ENCODE results near the gene TMC8.
"Not testable (repeated sequence)": the region's sequence is repeated elsewhere in the genome, so short reads cannot be mapped to it uniquely, and the experiment has no call there.

The TMC8 gene

DNA sequence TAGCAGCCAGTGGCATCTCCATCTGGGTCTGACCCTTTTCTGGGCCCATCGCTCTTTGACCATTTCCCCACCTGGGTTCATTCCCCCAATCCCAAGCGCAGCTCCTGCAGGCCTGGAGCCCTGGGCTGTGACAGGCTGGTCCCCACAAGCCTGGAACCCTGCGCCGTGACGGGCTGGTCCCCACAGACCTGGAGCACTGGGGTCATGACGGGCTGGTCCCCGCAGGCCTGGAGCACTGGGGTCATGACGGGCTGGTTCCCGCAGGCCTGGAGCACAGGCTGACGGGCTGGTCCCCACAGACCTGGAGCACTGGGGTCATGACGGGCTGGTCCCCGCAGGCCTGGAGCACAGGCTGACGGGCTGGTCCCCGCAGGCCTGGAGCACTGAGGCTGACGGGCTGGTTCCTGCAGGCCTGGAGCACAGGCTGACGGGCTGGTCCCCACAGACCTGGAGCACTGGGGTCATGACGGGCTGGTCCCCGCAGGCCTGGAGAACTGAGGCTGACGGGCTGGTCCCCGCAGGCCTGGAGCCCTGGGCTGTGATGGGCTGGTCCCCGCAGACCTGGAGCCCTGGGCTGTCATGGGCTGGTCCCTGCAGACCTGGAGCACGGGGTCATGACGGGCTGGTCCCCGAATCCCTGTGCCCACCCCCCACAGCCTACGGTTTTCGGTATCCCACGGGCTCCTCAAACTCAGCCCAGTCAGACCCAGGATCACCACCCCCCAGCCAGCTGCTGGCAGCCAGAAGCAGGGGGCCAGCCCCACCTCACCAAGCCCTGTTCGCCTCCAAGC is 18.6 kb upstream of the TMC8 start:
- TF ChIP-seq, protein P1, sequence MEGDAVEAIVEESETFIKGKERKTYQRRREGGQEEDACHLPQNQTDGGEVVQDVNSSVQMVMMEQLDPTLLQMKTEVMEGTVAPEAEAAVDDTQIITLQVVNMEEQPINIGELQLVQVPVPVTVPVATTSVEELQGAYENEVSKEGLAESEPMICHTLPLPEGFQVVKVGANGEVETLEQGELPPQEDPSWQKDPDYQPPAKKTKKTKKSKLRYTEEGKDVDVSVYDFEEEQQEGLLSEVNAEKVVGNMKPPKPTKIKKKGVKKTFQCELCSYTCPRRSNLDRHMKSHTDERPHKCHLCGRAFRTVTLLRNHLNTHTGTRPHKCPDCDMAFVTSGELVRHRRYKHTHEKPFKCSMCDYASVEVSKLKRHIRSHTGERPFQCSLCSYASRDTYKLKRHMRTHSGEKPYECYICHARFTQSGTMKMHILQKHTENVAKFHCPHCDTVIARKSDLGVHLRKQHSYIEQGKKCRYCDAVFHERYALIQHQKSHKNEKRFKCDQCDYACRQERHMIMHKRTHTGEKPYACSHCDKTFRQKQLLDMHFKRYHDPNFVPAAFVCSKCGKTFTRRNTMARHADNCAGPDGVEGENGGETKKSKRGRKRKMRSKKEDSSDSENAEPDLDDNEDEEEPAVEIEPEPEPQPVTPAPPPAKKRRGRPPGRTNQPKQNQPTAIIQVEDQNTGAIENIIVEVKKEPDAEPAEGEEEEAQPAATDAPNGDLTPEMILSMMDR (IDR thresholded peaks at IDR 0.05; ENCODE audit: control extremely low read depth, extremely low read depth, low read depth, missing control alignments): no peak
- DNase-seq (ENCODE audit: extremely low spot score): no peak
- POLR2A ChIA-PET: interaction anchor here (0.6 kb wide), 1 partner anchor 673 kb away, joined by 4 read pairs; no protein-coding TSS in a partner anchor
- CTCF ChIA-PET: interaction anchor here (0.7 to 4.6 kb wide), 14 partner anchors 14 to 139 kb away, joined by 3 to 24 read pairs (median 4); partner anchors contain the start of gene SYNGR2

DNA sequence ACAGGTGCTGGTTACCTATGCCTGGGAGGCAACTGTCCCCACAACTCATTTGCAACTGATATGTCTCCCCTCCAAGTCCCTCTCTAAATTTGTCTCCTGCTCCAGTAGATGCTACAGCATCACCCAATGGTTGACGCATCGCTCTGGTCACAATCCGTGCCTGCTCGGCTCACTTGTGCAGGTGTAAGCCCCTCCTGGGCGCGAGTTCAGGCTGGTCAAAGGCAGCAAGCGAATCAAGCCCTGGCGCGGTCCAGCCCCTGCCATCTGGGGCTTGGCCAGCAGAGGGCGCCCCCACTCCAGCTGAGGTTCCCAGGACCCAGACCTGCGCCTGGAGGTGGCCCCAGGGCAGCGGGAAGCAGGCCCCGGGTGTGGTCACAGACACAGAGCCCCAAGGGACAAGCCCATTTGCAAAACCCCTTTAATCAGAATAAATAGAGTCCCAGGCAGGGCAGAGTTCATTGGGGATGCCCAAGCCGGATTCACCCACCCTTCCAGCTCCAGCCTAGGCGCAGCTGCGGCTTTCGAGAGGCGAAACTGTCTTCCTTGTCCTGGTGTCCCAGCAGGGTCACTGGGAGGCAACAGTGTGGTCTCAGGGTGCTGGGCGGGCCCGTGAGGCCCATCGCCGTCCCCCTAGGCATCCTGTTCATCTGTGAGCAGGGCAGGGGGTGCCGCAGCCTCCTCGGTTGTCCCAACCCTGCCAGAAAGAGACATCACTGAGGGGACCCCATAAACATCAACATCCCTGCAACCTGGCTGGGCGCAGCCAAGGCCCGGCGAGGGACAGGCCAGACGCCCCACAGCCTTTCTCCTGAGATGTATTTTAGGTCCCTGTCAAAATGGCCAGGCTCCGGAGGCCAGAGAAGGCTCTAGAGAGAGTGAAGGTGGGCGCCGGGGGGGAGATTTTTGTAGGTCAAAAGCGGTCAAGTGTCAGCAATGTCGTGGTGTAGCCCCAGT is 17.8 kb upstream of the TMC8 start:
- peak; percentile 89 for DNase-seq (ENCODE audit: extremely low spot score)
- ChIA-PET POLR2A (interaction anchor here (0.6 kb wide), 2 partner anchors 40 to 672 kb away, joined by 4 to 5 read pairs; no protein-coding TSS in a partner anchor), CTCF (interaction anchor here (0.7 to 4.6 kb wide), 18 partner anchors 13 to 192 kb away, joined by 3 to 24 read pairs (median 4); partner anchors contain the start of gene SYNGR2)
- TF ChIP-seq, protein P1 (IDR thresholded peaks at IDR 0.05; ENCODE audit: control extremely low read depth, extremely low read depth, low read depth, missing control alignments): peak; percentile 97

DNA sequence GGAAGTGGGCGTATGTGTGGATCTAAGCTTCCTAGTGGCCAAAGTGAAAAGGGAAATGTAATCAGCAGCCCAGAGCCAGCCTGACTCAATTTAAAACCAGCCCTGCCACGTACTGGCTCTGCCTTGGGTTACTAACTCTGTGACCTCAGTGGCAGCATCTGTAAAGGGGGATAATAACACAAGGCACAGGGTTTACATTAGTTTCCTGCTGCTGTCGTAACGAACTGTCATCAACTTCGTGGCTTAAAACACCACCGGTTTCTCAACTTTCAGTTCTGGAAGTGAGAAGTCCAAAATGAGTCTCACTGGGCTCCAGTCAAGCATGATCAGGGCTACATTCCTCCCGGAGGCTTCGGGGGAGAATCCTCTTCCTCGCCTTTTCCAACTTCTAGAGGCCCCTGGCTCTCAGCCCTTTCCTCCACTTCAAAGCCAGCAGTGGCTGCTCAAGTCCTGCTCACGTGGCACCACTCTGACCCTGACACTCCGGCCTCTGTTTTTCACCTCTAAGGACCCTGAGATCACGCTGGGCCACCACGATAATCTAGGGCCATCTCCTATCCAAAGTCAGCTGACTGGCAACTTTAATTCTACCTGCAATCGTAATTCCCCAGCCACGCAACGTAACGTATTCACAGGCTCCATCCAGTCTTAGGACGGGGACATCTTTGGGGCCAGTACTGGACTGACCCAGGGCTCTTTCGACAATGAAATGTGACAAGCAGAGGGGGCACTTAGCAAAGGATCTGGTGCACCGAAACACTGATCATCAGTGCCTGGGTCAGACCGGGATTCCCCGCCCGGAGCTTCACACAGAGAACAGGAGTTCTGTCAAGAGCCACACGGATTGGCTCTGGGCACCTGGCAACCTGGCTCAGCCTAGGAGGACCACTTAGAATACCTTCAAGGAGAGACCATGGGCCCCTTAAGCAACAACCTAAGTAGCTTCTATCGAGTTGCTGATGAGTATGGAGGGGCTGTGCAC is 16.5 kb upstream of the TMC8 start:
- POLR2A ChIA-PET: no interaction called here
- TF ChIP-seq, protein P1 (IDR thresholded peaks at IDR 0.05; ENCODE audit: control extremely low read depth, extremely low read depth, low read depth, missing control alignments): no peak
- CTCF ChIA-PET: interaction anchor here (0.8 to 4.6 kb wide), 15 partner anchors 11 to 191 kb away, joined by 3 to 24 read pairs (median 5); no protein-coding TSS in a partner anchor

DNA sequence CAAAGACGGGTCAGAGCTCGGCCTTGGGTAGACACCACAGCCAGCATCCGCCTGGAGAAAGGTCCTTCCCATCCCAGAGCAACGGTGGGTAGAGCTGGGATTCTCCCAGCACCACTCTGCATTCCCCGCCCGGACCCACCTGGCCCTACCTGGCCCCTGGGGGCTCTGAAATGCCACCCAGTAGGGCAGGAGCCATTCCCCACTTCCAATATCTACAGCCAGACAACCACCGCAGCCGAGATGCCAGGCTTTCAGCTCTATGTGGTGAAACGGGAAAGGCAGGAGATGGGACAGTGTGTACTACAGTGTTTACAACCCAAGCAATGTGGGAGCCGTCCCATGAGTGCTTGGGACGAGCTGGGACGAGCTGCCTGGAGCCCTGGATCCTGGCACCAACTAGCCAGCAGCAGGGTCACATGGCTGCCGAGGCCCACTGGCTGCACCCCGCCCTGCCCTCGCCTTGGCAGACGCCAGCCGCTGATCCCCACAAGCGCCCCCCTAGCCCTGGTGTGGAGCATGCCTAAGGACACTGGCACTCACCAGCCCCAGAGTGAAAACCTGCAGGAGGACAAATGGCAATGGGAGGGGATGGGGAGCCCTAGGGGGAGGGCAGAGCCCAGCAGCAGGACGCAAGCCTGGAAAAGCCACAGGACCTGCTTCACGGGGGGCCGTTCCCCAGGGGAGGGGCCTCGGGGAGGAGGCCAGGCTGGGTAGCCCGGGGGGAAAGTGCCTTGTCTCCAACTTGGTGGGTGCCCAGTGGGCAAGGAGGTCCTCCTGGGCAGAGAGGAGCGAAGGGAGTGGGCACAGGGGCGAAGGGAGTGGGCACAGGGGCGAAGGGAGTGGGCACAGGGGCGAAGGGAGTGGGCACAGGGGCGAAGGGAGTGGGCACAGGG is 15.5 kb upstream of the TMC8 start:
- TF ChIP-seq, protein P1 (IDR thresholded peaks at IDR 0.05; ENCODE audit: control extremely low read depth, extremely low read depth, low read depth, missing control alignments): no peak
- CTCF ChIA-PET: interaction anchor here (1.1 to 4.6 kb wide), 7 partner anchors 10 to 136 kb away, joined by 3 to 24 read pairs (median 5); no protein-coding TSS in a partner anchor
- POLR2A ChIA-PET: no interaction called here
- DNase-seq (ENCODE audit: extremely low spot score): no peak

More for the DNA sequence above, 16.5 kb upstream of the TMC8 start:
- DNase-seq (ENCODE audit: extremely low spot score): no peak

DNA sequence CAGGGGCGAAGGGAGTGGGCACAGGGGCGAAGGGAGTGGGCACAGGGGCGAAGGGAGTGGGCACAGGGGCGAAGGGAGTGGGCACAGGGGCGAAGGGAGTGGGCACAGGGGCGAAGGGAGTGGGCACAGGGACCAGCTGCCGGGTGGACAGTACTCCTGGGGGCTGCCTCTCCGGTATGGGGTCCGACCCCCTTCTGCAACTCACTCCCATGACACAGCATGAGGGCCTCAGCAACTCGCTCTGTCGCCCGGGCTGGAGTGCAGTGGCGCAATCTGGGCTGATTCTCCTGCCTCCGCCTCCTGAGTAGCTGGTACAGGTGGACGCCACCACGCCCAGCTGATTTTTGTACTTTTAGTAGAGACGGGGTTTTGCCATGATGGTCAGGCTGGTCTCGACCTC is 14.8 kb upstream of the TMC8 start:
- ChIA-PET CTCF (interaction anchor here (1.2 to 2.7 kb wide), 4 partner anchors 12 to 60 kb away, joined by 3 to 13 read pairs (median 5); no protein-coding TSS in a partner anchor), POLR2A (interaction anchor here (0.6 kb wide), 1 partner anchor 60 kb away, joined by 3 read pairs; no protein-coding TSS in a partner anchor)
- not testable (repeated sequence) for DNase-seq (ENCODE audit: extremely low spot score)
